Renal cortical epithelial cell (primary cell): ENCODE data around the gene ANKMY2. TPM values are rescaled to one million over a fixed set of nuclear protein-coding genes. Genes with fewer than 3 reads are reported as not detected.
"Not testable (repeated sequence)": the region's sequence is repeated elsewhere in the genome, so short reads cannot be mapped to it uniquely, and the experiment has no call there.

ENCODE experiments used
- DNase-seq: peaks from one replicate; pipeline ENCODE4 v3.0.0-alpha.2; 2011; ENCODE audit warnings: low read depth
- total RNA-seq: library from RNA; depleted of rRNA; stranded (reverse); fragments of >200 nt; gene quantifications from 2 replicates; pipeline ENCODE4 v1.2.3, GENCODE V29; 2014

ANKMY2 gene
- total RNA-seq, 1 donor from 2014 or later = 52.0 TPM

DNA sequence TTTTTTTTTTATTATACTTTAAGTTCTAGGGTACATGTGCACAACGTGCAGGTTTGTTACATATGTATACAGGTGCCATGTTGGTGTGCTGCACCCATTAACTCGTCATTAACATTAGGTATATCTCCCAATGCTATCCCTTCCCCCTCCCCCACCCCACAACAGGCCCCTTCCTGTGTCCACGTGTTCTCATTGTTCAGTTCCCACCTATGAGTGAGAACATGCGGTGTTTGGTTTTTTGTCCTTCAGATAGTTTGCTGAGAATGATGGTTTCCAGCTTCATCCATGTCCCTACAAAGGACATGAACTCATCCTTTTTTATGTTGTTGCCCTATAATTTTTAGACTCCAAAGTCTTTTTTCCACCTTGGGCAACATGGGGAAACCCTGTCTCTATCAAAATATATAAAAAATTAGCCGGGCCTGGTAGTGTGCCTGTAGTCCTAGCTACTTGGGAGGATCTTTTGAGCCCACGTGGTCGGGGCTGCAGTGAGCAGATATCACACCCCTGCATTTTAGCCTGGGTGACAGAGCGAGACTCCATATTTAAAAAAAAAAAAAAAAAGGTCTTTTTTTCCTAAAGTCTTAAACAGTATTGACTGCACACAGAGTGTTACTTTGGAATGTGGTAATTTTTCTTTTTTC lies 14.4 kb upstream of the ANKMY2 start:
- DNase-seq = not testable (repeated sequence)

DNA sequence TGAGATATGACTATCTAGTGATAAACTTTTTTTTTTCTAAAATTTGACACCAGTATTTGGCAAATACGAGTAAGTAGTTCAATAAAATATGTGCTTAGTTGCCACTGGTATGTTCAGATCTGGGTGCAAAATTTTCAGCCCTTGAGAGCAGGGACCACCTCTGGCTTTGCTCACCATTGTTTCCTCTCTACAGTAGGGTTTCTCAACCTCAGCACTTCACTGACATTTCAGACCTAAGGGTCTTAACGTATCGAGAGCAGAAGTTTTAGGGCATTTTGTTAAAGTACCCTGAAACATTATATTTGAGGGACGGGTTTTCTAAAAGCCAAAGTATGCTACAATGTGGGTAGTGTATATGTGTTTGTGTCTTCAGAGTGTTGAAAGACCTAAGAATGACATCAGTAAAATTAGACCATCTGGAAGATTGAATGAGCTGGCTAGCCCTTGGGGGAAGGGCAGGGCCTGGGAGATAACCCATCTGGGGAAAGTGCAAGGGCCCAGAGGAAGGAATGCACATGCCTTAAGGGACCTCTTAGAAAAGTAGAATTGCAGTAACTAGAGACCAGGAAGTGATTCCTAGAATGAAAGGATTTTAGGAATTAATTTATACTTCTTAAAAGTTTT lies 12.2 kb upstream of the ANKMY2 start:
- DNase-seq = peak; percentile 40

DNA sequence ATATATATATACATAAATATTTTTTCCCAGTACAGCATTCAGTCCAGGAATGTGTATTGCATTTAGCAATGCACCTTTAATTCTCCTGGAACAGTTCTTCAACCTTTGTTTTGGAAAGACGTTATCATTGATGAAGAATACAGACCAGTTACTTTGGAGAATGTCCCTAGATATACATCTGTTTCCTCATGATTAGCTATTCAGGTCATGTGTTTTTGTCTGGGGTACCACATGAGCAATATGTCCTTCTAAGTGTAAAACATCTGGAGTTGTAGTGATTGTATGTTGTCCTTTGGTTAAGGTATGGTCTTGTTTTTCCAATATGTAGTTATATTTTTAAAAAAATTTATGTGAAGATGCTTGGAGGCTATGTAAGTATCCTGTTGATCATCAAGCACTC lies 10.6 kb upstream of the ANKMY2 start:
- no peak for DNase-seq

DNA sequence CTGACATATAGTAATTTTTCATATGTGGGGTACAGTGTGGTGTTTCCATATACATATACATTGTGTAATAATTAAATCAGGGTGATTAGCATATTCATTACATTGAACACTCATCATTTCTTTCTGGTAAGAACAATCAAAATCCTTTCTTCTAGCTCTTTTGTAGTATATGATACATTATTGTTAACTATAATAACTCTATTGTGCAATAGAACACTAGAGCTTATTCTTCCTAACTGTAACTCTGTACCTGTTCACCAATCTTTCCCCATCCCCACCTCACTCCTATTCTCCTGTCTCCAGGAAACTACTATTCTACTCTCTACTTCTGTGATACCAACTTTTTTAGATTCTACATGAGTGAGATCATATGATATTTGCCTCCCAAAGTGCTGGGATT lies 9.8 kb upstream of the ANKMY2 start:
- no peak for DNase-seq

DNA sequence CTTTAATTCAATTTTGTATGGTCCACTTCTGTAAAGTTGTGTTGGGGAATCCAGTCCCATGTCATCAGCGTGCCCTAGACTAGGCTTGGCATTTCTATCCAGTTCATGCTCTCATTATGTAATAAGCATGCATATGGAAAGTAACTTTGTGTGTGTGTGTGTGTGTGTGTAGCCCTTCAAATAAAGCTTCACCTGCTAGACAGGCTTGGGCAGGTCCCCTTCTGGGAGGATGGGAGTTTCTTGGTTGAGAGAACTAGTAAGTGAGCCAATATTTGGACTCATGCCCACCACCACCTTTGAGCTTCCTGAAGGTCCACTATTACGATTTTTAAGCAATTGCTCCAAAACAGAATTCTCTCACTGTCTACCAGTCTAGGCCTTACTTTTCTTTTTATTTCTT lies 7.3 kb upstream of the ANKMY2 start:
- DNase-seq = no peak

DNA sequence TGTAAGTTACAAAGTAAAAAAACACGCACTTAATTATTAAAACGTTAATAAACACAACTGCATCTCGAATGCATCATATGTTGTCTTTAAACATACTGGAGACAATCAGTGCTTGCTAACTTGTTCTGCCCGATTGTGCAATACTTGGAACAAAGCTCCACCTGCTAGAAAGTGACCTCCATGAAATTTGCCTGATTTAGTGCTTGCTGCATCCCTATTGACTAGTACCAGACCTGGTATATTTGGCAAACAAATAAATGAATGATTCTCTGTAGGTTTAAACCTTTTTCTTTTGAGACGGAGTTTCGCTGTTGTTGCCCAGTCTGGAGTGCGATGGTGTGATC lies 6.7 kb upstream of the ANKMY2 start:
- no peak for DNase-seq

DNA sequence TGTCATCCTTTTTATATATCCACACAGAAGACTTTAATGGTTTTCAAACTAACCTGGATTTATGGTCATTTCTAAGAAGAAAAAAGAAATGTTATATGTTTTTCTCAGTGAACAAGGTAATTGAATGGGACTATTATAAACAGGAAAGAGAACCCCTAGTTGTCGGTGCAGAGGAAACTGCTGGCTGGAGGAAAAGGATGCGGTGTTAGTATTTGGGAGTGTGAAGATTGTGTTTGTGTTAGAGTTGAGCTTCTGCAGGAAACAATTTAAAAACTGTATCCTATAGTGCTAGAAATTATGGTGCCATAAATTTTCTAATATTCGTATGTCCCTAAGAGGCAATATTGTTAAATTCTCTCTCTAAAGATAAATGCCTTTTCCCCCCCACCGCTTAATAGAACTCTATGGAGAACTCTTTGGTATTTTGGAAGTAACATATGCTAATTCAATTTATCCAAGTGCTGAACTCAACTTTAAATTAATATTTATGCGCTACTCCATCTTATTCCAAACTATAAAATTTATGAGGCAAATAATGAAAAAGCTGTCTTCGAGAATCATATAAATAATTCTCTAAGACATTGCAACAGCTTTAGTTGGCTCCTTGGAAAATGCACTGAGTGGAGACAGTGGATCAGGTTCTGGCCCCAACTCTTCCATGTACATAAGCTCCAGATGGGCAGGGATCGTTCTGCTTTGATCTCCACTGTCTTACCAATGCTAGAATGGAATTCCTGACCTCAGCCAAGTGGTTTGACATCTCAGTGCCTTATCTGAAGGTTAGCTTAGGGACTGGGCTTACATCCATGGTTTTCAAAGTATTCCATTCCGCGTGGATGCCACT lies 6.1 kb upstream of the ANKMY2 start:
- DNase-seq = no peak

DNA sequence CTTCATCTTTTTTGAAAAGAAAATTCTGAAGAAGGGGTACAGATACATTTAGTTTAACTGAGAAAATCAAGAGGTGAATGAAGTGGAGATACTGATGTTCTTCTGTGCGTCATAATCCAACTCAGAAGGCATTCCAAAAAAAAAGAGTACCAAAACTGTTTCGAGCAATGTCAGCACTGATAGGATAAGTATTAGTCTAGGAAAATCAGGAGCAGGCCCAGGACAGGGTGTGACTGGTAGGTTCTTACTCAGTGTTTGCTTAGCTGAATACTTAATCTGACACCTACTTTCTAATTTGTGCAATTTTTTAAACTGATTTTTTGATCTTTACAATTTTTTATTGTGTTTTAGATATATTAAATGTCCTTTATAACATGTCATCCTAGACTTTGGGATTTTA lies 4.7 kb upstream of the ANKMY2 start:
- no peak for DNase-seq

DNA sequence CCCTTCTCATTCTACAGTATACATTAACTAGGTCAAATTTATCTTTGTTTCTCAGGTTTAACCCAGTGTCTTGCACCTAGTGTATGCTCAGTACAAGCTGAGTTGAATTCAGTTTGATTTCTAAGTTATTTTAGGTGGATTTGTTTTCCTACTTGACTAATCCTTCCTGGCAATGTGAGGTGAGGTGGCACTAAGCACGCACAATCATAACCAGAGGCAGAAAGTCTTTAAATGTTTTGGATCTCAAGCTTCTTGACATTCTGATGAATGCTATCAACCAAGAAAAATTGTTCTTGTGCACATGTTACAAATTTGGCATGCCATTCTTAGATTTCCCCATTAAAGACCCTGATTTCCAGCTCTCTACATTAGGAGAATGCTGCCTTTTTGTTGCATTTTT lies 3.6 kb upstream of the ANKMY2 start:
- peak; percentile 84 for DNase-seq

DNA sequence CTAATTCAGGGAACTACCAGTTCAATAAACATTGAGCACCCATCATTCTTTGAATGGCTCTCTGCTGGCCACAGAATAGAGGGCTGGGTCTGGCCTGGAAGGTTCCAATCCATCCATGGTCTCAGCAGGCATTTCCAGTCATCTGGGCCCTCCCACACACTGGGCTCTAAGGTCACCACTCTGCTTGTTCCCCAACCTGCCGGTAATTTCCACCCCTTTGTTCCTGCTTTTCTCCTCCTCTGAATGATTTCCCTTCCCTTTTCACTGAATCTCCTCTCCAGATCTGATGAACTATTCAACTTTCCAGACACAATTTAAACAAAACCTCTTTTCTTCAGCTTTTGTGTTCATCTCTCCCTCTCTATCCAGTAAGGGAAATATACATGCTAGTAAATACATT lies 3.0 kb upstream of the ANKMY2 start:
- peak; percentile 58 for DNase-seq

DNA sequence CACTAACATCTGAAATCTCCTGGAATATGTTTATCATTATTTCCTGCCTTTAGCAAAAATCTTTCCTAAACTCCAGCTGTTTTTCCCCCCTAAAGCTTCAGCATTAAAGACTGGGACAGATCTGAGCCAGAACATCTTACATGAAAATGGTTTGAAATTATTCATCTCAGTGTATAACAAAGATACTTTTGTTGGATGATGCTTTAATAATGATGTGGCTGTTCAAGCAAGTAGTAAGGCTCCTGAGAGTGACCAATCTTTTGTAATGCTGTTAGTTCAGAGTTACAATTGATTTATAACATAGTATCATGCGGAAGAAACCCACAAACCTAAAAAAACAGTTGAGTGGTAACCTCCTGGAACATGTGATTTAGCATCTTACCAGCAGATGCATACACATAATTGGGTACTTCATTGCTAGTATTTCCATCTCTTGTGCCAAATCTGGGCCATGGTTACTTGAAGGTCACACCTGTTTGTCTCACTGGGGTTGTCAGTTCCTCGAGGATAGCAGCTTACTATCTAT lies 1.9 kb upstream of the ANKMY2 start:
- DNase-seq = no peak

DNA sequence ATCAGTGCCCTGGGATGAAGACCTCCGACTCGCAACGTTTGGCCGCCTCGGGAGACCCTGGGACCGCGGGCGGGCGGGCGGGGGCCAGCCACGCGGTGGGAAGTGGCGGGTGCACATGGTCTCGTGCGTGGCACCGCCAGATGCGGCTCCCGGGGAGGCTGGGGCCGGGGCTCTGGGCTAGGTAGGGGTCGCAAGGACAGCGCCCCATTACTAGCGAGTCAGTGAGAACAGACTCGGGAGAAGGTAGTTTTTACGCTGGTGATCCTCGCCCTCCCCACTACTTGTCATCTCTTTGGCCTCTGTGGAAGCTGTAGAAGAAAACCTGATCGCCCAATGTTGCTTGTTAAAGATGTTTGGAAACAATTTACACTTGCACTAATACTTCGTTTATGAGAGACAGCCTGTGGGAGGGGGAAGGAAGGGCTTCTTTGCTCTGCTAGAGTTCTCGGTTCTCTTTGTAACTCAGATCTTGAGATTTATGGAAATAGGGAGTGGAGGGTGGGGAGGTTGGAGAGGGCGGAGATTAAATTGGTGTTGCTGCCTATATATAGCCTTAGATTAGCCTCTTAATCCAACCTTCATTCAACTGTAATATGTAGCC lies 1.0 kb upstream of the ANKMY2 start:
- no peak for DNase-seq

DNA sequence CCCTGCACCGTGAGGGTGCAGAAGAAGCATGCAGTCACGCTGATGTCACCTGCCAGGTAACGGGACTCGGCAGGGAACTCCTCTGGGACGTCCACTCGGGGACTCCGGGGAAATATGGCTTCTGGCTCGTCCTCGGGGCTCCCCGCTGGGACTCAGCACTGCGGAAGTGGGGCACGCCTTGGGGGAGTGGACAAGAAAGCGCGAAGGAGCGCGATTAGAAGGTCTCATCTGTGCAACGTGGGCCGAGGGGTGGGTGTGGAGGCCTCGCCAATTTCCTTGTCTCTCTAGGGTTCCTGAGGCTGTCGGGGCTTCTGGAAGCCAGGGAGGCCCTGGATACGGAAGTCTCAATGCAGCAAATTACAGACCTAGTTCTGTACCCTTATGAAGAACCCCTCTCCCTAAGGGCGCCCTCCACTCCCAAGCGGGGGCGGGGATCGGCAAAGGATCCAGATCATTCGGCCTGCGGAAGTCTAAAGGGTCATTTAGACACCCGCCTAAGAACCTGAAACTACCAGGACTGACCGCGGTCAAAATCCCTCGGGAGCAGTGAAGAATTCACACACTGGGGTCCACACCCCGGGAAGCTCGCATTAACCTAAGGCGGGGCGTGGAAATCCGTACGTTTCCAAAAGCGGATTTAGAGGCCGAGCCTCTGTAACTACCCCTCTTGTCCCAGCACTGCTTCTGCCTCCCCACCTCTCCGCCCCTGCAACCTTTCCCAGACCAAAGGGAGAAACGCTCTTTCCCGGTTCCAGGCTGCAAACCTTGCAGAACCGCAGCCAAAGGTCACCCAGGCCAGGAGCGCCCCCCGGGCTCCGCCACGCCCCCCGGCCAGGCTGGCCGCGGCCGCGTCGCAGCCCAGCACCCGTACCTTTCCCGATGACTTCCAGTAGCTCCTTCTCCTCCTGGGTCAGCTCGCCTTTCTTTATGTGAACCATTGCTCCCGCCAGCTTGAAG lies 640 bp downstream of the ANKMY2 start:
- no peak for DNase-seq

DNA sequence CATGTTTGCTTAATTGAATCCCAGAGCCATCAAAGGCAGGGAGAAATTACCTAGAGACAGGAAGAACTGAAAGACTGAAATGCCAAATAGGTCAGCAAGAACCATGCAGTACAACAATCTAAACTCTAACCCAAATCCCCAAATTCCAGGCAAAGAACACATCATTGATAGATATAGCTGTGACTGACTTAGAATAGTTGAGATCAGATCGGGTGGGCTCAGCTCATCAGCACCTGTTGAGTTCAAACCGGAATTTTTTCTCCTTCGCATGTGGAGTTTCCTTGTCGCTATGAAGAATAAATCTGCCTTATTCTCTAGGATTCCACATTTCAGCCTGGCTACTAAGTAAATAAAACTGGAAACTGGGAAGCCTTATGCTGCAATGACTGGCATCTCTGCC lies 1.4 kb downstream of the ANKMY2 start:
- DNase-seq = no peak

DNA sequence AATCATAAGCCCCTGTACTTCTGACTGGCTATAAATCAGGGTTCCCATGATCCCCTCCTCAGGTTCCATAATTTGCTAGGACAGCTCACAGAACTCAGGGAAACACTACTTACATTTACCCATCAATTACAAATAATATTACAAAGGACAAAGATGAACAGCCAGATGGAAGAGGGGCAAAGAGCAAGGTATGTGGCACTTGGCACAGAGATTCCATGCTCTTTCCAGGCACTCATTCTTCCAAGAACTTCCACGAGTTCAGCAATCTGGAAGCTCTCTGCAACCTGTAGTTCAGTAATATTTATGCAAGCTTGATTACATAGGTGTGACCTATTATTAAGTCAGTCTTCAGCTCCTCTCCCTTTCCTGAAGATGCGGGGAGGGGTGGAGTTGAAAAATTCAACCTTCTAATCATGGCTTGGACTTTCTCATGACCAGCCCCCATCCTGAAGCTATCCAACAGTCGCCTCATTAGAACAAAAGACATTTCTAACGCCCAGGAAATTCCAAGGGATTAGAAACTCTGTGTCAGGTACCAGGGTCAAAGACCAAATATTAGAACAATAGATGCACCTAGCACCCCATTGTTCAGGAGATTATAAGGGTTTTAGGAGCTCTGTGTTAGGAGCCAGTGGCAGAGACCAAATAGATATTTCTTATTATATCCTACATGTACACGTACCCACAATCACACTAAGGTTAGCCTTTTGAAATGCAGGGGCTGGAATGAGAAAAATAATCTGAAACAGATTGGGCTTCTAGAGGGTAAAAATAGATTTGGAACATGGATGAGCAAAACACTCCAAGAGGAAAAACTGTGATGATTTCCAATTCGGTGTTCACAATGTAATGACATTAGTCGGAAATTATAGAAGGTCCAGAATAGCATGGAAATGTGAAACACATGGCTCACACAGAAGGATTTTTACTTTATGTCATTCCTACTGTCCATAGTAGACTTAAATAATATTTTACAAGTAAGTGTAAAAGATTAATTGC lies 7.0 kb downstream of the ANKMY2 start:
- DNase-seq = no peak

DNA sequence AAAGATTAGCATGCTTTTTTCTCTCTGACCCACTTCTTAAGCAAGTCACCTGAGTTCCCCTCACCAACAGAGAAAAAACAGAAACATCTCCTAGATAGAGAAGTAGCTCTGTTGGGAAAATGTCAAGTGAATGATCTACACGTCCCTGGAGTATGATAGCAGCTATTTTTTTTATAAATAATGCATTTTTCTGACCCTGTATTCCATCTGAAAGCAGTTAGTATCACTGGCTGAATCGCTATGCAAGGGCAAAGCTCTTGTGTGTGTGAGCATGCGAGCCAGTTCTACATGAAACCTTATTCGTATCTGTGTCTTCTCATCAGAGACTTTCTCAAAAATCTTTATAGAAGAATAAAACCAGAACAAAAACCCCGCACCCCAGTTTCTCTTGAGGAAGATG lies 8.2 kb downstream of the ANKMY2 start:
- no peak for DNase-seq

DNA sequence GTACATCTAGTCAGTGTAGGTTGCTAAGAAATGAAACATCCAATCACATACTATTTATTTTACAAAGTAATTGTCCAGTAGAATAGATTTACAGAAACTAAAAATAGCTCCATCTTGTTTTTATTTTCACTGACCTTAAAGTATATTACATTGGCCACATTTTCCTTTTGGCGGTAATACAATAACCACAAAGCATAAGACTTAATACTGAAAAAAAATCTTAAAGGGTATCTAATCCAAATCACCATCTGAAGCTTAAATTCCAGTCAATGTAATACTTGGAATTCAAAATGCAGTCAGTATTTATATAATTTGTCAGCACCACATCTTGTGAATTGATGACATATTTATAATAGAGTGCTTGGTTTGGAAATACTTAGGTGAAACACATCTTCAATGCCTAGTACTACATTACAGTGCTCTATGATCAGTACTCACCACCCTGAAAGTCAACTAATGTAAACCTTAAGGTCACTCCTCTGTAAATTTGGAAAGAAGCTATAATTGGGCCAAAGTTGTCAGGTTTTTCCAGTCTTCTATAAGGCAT lies 8.9 kb downstream of the ANKMY2 start:
- DNase-seq = no peak

DNA sequence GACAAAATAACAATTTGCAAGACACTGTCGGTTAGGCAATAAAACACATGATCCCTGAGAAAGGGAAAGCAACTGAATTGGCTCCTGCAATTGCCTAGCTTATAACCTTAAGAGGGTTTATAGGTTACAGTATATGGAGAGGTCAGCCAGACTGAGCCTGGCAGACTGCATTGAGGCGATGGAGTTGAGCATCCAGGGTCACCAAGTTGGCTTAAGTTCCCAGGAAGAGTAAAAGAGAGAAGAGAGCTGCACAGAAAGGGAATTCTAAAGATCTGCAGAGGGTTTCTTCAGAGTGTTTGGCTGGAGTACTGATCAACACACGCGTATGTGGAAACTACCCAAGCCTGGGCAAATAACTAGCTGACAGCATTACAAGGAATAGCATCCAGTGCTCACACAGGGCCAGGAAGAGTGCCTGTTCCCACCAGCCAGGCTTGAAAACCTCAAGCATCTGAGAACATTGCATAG lies 11.2 kb downstream of the ANKMY2 start:
- DNase-seq = peak; percentile 14

DNA sequence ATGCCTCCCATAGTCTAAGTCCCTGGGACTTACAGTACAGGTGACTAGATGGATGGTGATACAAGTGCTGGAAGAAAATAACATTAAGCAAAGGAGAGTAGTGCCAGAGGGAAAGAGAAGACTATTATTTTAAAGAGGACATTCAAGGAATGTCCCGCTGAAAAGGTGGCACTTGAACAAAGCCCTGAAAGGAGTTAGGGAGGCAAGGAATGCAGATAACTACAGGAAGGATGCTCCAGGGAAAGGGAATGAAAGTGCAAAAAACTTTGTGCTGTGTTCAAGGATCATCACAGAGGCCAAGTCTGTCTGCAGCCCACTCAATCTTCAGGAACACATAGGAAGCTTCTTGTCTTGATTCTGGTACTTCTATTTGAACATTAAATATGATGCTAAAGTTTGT lies 14.9 kb downstream of the ANKMY2 start:
- no peak for DNase-seq

DNA sequence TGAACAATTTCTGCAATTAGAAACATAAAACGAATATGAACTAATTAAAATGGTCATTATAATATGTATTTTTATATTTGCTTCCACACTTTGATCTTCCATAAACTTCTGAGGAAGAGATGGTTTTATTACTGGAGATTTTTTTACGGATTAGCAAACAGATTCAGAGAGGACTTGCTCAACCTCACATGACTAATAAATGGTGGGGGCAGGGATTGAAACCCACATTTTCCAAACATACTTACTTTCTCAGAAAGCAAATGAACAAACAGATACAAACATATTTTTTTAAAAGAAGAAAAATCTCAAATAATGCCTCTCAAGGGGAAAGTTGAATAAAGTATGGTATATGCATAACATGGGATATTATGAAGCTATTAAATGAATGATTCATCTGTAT lies 18.3 kb downstream of the ANKMY2 start:
- DNase-seq = peak; percentile 43
